ENCODE measurements around the gene ICAM1.

ICAM1 gene

DNA sequence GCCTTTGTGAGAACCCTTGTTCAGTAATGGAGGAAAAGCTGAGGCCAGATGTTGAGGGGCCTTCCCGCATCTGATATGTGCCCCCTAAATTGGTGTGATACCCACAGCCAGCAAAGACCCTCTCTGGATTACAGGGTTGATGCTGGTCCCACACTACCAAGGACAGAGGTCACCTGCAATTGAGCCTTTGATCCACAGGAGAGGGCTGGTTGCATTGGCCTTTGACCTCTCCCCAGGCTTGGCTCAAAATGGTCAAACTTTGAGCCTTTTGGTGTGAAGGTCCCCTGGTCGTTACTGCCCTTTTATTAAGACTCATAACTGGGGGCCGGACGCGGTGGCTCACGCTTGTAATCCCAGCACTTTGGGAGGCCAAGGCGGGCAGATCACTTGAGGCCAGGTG lies 27.3 kb upstream of the ICAM1 start:
- no peak for DNase-seq (ENCODE audit: low read depth)

GRCh38 chr19:10245189-10245939 lies 25.6 kb upstream of the ICAM1 start:
- DNase-seq (ENCODE audit: low read depth) = peak; percentile 24

DNA sequence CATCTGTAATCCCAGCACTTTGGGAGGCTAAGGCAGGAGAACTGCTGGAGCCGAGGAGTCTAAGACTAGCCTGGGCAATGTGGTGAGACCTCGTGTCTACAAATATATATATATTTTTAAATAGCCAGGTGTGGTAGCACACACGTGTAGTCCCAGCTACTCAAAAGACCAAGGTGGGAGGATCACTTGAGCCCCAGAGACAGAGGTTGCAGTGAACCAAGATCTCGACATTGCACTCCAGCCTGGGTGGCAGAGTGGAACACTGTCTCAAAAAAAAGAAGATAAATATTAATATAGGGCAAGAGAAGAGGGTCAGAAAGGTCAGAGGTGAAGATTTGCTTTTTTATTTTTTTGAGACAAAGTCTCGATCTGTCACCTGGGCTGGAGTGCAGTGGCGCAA lies 24.4 kb upstream of the ICAM1 start:
- no peak for DNase-seq (ENCODE audit: low read depth)

GRCh38 chr19:10251792-10252694 lies 18.9 kb upstream of the ICAM1 start, which contains the start of gene MRPL4:
MRPL4 (plus strand) TSS chr19:10252214; CDS start chr19:10252254, 40 bp downstream.
- peak; percentile 99 for DNase-seq (ENCODE audit: low read depth)

DNA sequence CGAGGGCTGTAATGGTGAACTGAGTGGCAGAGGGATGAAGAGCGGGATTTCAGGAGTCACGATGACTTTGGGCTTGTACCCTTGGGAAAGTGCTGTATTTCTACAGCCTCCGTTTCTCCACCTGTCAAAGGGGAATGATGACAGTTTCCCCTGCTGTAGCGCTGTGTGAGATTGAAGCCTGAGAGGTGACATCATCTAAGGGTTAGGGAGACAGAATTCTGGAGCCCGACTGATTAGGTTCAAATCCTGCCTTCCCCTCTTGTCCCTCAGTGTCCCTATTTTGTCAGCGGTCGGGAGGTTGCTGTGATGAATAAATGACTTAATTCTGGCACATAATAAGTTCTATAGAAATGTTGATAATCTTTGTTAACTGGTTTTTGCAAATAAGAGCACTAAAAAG lies 18.2 kb upstream of the ICAM1 start:
- DNase-seq (ENCODE audit: low read depth) = no peak

- no peak for DNase-seq (ENCODE audit: low read depth)
Observed at GRCh38 chr19:10254244-10254643, 16.7 kb upstream of the ICAM1 start.

DNA sequence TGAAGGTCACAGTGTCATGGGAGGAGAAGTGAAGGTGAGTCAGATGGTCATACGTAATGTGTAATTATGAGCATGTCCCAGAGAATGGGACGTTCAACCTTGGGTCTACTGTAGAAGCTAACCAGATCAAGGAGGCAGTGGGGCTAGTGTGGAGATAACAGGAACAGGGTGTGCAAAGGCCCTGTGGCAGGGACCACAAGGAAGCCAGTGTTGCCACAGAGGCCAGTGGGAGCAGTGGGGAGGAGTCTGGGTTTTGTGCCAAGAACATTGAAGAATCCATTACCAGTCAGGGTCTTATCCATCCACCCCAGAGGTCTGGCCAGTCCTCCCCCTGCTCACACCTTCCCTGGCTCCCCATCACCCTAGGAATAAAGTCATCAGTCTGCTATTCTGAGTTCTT lies 15.6 kb upstream of the ICAM1 start:
- no peak for DNase-seq (ENCODE audit: low read depth)

DNA sequence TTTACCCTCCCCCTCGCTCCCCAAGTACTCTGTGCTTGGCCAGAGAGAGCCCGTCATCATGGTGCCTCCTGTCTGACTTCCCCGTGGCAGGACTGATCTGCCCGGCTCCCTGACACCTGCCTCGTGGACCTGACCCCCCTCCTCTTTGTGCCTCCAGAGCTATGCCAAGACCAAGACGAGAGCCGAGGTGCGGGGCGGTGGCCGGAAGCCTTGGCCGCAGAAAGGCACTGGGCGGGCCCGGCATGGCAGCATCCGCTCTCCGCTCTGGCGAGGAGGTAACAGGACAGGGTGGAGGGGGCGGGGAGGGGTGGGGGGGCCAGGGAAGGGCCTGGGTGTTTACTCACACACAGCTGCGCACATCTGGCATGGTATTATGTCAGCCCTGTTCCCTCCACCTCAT lies 14.4 kb upstream of the ICAM1 start:
- DNase-seq (ENCODE audit: low read depth) = no peak

- DNase-seq (ENCODE audit: low read depth) = no peak
Observed at GRCh38 chr19:10256970-10257615, 13.8 kb upstream of the ICAM1 start.

DNA sequence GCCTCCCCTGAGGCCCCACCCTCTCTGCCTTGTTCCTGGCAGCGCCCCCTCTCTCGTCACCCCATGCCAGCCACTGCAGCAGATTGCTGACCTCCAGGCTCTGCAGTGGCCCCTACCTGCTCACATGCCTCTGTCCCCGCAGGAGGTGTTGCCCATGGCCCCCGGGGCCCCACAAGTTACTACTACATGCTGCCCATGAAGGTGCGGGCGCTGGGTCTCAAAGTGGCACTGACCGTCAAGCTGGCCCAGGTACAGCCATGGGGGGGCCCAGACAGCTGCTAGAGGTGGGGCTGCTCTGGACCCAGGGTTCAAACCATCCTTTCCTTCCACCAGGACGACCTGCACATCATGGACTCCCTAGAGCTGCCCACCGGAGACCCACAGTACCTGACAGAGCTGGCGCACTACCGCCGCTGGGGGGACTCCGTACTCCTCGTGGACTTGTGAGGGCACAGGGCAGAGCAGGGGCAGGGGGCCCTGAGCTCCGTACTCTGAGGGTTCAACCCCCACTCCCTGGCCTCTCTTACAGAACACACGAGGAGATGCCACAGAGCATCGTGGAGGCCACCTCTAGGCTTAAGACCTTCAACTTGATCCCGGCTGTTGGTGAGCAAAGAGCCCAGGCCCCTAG lies 12.7 kb upstream of the ICAM1 start:
- no peak for DNase-seq (ENCODE audit: low read depth)

GRCh38 chr19:10259162-10259905 lies 11.6 kb upstream of the ICAM1 start:
- peak; percentile 65 for DNase-seq (ENCODE audit: low read depth)

DNA sequence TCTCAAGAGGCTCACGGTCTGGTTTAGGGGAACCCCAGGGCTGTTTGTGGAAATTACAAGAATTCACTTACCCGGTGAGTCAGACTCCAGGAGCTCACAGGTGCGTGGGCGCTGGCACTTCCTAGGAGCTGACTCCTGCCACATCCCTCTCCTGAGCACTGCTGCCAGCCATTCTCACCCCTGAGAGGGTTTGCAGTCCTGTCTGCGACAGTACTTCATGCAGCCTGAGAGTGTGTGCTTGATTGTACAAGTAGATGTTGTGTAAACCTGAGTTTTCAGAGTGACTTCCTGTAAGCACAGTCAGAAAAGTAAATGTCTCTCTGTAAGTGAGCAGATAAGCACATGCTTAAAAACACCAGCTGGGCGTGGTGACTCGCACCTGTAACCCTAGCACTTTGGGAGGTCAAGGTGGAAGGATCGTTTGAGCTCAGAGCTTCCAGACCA lies 10.8 kb upstream of the ICAM1 start:
- DNase-seq (ENCODE audit: low read depth) = no peak

DNA sequence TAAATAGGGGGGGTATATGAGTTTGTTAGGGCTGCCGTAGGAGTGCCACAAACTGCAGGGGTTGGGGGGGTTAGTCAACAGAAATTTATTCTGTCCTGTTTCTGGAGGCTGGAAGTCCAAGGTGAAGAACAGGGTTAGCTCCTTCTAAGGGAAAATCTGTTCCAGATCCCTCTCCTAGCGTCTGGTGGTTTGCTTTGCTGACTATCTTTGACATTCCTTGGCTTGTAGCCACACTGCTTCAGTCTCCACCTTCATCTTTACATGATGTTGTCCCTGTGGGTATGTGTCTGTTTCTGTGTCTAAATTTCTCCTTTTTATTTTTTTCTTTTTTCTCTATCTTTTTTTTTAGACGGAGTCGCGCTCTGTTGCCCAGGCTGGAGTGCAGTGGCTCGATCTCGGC lies 8.1 kb upstream of the ICAM1 start:
- DNase-seq (ENCODE audit: low read depth) = peak; percentile 67

GRCh38 chr19:10266706-10267105 lies 4.2 kb upstream of the ICAM1 start:
- no peak for DNase-seq (ENCODE audit: low read depth)

DNA sequence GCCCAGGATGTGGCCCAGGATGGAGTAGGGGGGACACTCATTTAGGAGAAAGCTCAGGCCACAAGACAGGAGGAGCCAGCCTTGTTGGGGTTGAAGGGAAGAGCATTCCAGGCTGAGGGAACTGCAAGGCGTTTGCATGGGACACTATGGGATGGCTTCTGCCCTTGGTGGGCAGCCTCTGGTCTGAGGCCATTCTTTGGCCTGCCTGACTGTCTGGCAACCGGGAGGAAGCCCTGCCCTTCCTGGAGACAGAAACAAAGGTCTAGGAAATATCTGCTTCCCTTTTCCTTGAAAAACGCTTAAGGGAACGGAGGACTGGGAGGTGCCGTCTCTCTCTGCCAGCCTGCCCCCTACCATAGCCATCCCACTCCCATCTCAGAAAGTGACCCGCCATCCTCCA lies 2.8 kb upstream of the ICAM1 start:
- no peak for DNase-seq (ENCODE audit: low read depth)

DNA sequence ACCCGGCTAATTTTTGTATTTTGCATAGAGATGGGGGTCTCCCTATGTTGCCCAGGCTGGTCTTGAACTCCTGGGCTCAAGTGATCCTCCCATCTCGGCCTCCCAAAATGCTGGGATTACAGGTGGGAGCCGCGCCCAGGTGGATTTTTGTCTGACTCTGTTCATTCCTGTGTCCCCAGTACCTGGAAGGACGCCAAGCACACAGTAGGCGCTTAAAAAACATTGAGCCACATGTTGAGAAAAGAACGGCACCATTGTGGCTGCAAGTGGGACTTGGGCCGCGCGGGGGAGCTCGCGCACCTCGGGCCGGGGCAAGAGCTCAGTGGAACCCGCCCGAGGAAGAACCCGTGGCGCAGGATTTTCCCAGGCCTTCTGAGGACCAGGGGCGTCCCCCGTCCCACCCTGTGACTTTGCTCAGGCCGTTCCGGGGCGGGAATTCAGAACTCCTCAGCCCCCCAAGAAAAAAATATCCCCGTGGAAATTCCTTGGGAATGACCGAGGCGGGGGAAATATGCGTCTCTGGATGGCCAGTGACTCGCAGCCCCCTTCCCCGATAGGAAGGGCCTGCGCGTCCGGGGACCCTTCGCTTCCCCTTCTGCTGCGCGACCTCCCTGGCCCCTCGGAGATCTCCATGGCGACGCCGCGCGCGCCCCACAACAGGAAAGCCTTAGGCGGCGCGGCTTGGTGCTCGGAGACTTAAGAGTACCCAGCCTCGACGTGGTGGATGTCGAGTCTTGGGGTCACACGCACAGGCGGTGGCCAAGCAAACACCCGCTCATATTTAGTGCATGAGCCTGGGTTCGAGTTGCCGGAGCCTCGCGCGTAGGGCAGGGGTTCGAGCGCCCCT lies 1.4 kb upstream of the ICAM1 start:
- DNase-seq (ENCODE audit: low read depth) = peak; percentile 59

DNA sequence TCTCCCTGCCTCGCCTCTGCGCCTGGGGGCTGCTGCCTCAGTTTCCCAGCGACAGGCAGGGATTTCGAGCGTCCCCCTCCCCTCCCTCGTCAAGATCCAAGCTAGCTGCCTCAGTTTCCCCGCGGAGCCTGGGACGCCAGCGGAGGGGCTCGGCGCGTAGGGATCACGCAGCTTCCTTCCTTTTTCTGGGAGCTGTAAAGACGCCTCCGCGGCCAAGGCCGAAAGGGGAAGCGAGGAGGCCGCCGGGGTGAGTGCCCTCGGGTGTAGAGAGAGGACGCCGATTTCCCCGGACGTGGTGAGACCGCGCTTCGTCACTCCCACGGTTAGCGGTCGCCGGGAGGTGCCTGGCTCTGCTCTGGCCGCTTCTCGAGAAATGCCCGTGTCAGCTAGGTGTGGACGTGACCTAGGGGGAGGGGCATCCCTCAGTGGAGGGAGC lies 722 bp upstream of the ICAM1 start:
- DNase-seq (ENCODE audit: low read depth) = peak; percentile 63

DNA sequence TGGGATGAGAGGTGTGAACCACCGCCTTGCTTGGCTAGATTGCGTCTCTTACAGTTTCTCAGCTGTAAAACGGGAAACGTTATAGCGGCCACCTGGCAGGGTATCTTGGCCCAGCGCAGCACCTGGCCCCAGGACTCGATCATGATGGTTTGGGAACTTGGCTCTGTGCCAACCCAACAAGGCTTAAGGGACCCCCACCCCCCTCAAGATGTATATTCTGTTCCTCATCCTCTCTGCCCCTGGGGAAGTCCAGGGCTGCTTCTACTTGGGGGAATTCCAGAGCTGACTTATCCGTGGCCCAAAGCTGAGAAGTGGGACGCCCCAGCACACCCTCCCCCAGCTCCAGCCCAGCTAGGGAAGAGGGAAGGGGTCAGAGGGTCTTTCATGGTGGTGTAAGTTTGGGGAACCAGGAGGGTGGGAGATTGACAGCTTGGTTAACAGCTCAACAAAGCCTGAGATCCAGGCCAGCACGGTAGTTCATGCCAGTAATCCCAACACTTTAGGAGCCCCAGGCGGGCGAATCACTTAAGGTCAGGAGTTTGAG lies 695 bp downstream of the ICAM1 start:
- no peak for DNase-seq (ENCODE audit: low read depth)

- DNase-seq (ENCODE audit: low read depth) = no peak
Observed at GRCh38 chr19:10274589-10274988, 3.7 kb downstream of the ICAM1 start.

All from amniotic epithelial cell (primary cell).